ENCODE measurements around the gene ENOX1.

Gene ENOX1

DNA sequence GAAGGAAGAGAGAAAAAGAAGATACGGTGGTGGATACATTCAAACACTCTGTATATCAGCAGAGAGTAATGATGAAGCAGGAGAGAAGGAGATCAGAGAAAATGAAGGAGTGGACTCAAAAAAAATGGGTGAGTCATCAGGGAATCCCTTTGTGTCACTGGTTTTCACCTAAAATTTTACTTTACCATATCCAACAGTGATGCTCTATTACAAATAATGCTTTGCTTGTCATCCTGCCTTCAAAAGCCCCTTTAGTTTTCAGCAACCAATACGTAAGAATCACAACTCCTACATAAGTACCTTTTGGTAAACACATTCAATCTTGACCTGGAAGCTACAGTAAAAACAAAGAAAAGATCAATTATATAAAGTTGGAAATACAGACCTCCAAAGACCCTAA is 88.8 kb downstream of the ENOX1 start:
- H3K4me3 ChIP-seq (ENCODE audit: low read depth, low read length), result no peak overlapping the region
- no peak for DNase-seq (ENCODE audit: low read depth, low spot score)
- in situ Hi-C loops (cut with HindIII; ENCODE audit: low sequenced_read_pairs), result no loop called here
- TF ChIP-seq, protein P1, sequence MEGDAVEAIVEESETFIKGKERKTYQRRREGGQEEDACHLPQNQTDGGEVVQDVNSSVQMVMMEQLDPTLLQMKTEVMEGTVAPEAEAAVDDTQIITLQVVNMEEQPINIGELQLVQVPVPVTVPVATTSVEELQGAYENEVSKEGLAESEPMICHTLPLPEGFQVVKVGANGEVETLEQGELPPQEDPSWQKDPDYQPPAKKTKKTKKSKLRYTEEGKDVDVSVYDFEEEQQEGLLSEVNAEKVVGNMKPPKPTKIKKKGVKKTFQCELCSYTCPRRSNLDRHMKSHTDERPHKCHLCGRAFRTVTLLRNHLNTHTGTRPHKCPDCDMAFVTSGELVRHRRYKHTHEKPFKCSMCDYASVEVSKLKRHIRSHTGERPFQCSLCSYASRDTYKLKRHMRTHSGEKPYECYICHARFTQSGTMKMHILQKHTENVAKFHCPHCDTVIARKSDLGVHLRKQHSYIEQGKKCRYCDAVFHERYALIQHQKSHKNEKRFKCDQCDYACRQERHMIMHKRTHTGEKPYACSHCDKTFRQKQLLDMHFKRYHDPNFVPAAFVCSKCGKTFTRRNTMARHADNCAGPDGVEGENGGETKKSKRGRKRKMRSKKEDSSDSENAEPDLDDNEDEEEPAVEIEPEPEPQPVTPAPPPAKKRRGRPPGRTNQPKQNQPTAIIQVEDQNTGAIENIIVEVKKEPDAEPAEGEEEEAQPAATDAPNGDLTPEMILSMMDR (IDR thresholded peaks at IDR 0.05; ENCODE audit: low read depth, low read length), result no peak

DNA sequence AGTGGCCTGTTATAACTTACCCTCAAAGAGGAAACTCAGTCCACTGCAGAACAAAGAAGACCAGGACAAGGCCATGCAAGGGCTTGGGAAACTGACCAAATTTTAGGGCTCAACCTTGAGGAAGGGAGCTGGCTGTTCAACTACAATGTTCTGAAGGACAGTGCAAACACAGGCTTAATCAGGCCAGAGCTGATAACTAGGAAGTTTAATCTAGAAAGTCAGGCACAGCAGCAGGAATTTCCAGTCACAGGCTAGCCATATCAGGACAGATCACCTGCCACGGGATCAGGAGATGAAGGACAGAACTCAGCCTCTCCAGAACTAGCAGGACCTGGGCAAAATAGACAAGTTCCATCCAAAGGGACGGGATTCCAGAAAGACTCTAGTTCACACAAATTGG is 89.4 kb downstream of the ENOX1 start:
- DNase-seq (ENCODE audit: low read depth, low spot score), result no peak
- no peak overlapping the region for H3K4me3 ChIP-seq (ENCODE audit: low read depth, low read length)
- in situ Hi-C loops (cut with HindIII; ENCODE audit: low sequenced_read_pairs), result no loop called here
- TF ChIP-seq, protein P1 (IDR thresholded peaks at IDR 0.05; ENCODE audit: low read depth, low read length), result no peak

DNA sequence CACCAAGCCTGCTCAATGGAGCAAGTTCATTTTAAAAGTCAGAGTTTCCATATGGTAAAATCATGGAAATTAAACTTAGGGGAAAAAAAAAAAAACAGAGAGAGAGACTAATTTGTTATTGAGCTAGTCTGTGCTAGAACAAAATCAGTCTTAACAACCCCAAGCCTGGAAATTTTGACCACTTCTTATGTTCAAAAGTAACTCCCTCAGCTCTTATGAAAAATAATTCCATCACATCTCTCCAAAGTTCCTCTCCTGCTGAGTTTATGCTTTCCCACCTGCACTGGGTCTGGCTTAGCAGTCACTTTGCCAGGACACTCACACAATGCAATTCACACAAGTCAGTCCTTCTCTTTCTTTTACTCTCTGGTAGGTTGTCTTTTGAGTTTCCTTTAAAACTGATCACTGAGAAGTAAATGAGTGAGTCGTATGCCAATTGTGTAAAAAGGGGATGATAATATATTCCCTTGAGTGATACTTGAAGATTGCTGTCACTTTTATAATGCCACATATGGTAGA is 92.6 kb downstream of the ENOX1 start:
- H3K4me3 ChIP-seq (ENCODE audit: low read depth, low read length), result no peak overlapping the region
- TF ChIP-seq, protein P1 (IDR thresholded peaks at IDR 0.05; ENCODE audit: low read depth, low read length), result no peak
- in situ Hi-C loops (cut with HindIII; ENCODE audit: low sequenced_read_pairs), result no loop called here
- no peak for DNase-seq (ENCODE audit: low read depth, low spot score)

DNA sequence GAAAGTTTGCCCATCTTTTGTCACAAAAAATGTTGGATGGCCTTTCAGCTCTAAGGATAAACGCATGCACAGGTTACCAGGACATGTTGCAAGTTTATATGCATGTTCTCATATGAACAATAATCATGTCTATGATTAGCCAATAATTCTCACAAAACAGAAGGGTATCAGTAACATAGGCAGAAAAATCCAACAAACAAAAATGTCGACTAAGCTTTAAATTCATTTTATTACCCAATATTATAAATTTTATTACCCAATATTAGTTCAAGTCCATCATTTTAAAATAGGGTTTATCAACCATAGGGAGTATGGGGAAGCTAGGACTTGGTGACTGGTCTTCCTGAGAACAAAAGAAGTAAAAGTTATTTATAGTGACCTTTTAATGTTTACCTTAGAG is 93.1 kb downstream of the ENOX1 start:
- DNase-seq (ENCODE audit: low read depth, low spot score), result no peak
- no peak overlapping the region for H3K4me3 ChIP-seq (ENCODE audit: low read depth, low read length)
- TF ChIP-seq, protein P1 (IDR thresholded peaks at IDR 0.05; ENCODE audit: low read depth, low read length), result no peak
- in situ Hi-C loops (cut with HindIII; ENCODE audit: low sequenced_read_pairs), result no loop called here

DNA sequence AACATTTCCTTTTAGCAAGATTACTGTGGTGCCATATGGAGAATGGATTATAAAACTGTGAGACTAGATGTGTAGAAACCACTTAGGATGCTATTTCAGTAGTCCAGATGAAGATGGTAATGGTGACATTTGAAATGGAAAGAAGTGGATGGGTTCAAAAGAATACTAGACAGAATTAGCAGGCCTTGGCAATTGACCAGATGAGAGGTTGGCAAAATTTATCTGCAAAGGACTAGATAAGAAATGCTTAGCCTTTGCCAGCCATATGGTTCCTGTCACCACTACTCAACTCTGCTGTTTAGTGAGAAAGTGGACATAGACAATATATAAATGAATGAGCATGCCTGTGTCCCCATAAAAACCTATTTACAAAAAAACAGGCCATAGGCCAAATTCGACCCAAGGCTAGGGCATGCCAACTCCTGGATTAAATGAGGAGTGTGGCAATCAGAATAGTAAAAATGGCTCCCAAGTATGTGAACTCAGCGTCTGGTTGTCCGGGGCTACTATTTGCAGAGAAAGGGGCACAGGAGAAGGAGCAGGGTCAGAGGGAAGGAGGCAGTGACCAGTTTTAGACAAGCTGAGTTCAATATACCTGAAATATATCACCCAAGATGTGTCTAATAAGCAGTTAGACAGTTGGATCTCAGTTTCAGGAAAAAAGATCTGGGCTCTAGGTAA is 98.4 kb downstream of the ENOX1 start:
- in situ Hi-C loops (cut with HindIII; ENCODE audit: low sequenced_read_pairs), result no loop called here
- no peak for DNase-seq (ENCODE audit: low read depth, low spot score)
- TF ChIP-seq, protein P1 (IDR thresholded peaks at IDR 0.05; ENCODE audit: low read depth, low read length), result no peak
- H3K4me3 ChIP-seq (ENCODE audit: low read depth, low read length), result no peak overlapping the region

DNA sequence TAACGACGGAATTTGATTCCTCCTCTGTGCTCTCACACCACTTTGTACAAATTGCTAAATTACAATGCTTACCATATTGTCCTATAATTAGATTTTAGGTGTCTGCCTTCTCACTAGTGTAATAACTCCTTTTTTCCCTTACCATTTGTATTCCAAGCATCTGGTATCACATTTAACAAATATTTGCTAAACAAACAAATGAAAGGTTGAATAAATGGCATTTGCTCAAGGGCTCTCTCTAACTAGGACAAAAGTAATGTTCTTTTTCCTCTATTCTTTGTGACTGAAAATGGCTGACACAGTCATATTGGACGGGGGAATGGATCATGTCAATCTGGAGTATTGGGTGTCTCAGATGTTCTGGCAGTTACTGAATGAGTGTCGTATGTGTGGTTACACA is 99.7 kb downstream of the ENOX1 start:
- TF ChIP-seq, protein P1 (IDR thresholded peaks at IDR 0.05; ENCODE audit: low read depth, low read length), result no peak
- DNase-seq (ENCODE audit: low read depth, low spot score), result no peak
- in situ Hi-C loops (cut with HindIII; ENCODE audit: low sequenced_read_pairs), result no loop called here
- no peak overlapping the region for H3K4me3 ChIP-seq (ENCODE audit: low read depth, low read length)
